ENCODE results near the gene ASMTL. TPM values are rescaled to one million over a fixed set of nuclear protein-coding genes. Genes with fewer than 3 reads are reported as not detected.

The ASMTL gene
- total RNA-seq, 2 experiments from 2014 or later: 29.4 to 30.5 TPM

- Mint-ChIP-seq H3K4me1 (peaks cover 7% of the 10 kb centered on the region), H3K4me3 (no peak overlapping the region), H3K27ac (no peak overlapping the region), H3K36me3 (peaks cover 14% of the 10 kb centered on the region), H3K27me3 (no peaks in the 10 kb centered on the region), H3K9me3 (peaks cover 5% of the 10 kb centered on the region)
- DNase-seq: no peak
Measured at GRCh38 chrX:1357993-1358392, 94.7 kb downstream of the ASMTL start.

GRCh38 chrX:1355131-1356046 lies 97.3 kb downstream of the ASMTL start:
- DNase-seq: no peak
- Mint-ChIP-seq H3K4me1 (peaks cover 7% of the 10 kb centered on the region), H3K36me3 (peaks cover 10% of the 10 kb centered on the region), H3K9me3 (peaks cover 5% of the 10 kb centered on the region), H3K27ac (peak overlapping the region; percentile 51), H3K27me3 (no peaks in the 10 kb centered on the region), H3K4me3 (no peak overlapping the region)

GRCh38 chrX:1354036-1355019 lies 98.4 kb downstream of the ASMTL start:
- peaks cover 10% of the 10 kb centered on the region for H3K36me3 Mint-ChIP-seq
- H3K4me1 Mint-ChIP-seq: peaks cover 7% of the 10 kb centered on the region
- no peak overlapping the region for H3K4me3 Mint-ChIP-seq
- no peaks in the 10 kb centered on the region for H3K27me3 Mint-ChIP-seq
- no peak overlapping the region for H3K27ac Mint-ChIP-seq
- H3K9me3 Mint-ChIP-seq: peaks cover 5% of the 10 kb centered on the region
- no peak for DNase-seq

Other genes starting within 250 kb of the ASMTL start
- under 1 TPM; 0.40 to 0.52 TPM for gene CRLF2, start 240.3 kb downstream of the ASMTL start, total RNA-seq
- not detected for gene CSF2RA, start 184.1 kb downstream of the ASMTL start, total RNA-seq
- under 1 TPM in 1 of 2 experiments, not detected in 1; 0.29 TPM for gene IL3RA, start 116.1 kb downstream of the ASMTL start, total RNA-seq
- 100 to 1,000 TPM; 358 to 372 TPM for gene SLC25A6, start 60.8 kb downstream of the ASMTL start, total RNA-seq
- 10 to 100 TPM; 12.5 to 13.3 TPM for gene P2RY8, start 84.3 kb upstream of the ASMTL start, total RNA-seq
- 10 to 100 TPM; 48.2 to 49.2 TPM for gene AKAP17A, start 138.7 kb upstream of the ASMTL start, total RNA-seq
- gene ASMT, start 162.2 kb upstream of the ASMTL start, total RNA-seq: under 1 TPM in 1 of 2 experiments, not detected in 1; 0.54 TPM

All from activated naive CD8-positive, alpha-beta T cell treated with anti-CD3 and anti-CD28 coated beads for 36 hours (primary cell).